NCI-H2107 treated with DMSO at 0.1 percent for 48 hours (cell line): Measurements from ENCODE around the gene LRCH3.

ENCODE experiments used
- DNase-seq: peaks from one replicate; lab custom pipeline; 2025; ENCODE audit not compliant: unreplicated experiment; lab: John Stamatoyannopoulos, UW

The LRCH3 gene

GRCh38 chr3:197833930-197834715 is 43.1 kb downstream of the LRCH3 start:
- DNase-seq = no peak

GRCh38 chr3:197835509-197835908 is 44.5 kb downstream of the LRCH3 start:
- no peak for DNase-seq

GRCh38 chr3:197836244-197836643 is 45.2 kb downstream of the LRCH3 start:
- no peak for DNase-seq

DNA sequence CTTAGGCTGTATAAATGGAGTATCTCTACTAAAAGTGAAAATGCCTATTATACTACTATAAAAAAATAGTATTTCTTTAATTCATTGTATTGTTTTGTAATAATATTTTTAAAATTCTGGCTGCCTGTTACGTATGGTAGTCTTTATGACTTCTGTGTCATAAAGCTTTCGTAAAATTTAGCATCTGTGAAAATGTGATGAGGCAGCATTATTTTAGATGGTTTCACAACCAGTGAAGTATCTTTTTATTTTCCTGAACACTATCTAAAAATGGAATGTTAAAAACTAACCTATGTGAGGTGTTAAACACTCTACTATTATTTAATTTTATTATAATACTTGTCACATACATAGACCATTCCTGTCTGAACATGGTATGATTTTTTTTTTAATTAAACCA is 46.2 kb downstream of the LRCH3 start:
- no peak for DNase-seq

DNA sequence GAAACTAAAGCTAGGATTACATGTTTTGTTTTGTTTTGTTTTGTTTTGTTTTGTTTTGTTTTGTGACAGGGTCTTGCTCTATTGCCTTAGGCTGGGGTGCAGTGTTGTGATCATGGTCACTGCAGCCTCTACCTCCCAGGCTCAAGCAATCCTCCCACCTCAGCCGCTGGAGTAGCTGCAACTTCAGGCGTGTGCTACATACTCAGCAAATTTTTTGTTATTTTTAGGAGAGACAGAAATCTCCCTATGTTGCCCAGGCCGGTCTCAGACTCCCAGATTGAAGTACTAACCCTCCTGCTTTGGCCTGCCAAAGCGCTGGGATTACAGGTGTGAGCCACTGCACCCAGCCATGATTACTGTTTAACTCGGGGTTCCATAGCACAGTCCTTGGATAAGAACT is 50.7 kb downstream of the LRCH3 start:
- DNase-seq = no peak

GRCh38 chr3:197846491-197846890 is 55.4 kb downstream of the LRCH3 start:
- peak; percentile 64 for DNase-seq

DNA sequence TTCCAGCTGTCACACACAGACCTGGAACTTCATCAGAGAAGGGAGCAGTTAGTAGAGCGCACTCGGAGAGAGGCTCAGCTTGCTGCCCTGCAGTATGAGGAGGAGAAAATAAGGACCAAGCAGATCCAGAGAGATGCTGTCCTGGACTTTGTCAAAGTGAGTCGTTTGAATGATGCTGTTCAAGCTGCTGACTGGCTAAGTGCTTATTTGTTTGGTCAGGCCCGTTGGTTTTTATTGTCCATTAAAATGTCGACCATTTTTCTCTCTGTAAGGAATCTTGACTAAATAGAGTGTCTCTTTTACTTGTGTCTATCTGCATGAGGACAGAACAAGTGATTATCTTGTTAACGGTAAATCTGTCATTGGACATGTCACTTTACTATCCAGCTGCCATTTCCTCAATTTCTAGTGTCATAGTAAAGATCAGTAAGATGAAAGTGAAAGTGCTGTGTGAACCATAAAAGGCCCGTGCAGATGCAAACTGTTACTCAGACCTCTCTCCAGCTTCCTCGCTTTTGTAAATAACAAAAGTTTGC is 56.9 kb downstream of the LRCH3 start:
- DNase-seq = peak; percentile 95

- DNase-seq = no peak
Observed at GRCh38 chr3:197854596-197855343, 63.7 kb downstream of the LRCH3 start.

- no peak for DNase-seq
Observed at GRCh38 chr3:197855571-197855970, 64.5 kb downstream of the LRCH3 start.

DNA sequence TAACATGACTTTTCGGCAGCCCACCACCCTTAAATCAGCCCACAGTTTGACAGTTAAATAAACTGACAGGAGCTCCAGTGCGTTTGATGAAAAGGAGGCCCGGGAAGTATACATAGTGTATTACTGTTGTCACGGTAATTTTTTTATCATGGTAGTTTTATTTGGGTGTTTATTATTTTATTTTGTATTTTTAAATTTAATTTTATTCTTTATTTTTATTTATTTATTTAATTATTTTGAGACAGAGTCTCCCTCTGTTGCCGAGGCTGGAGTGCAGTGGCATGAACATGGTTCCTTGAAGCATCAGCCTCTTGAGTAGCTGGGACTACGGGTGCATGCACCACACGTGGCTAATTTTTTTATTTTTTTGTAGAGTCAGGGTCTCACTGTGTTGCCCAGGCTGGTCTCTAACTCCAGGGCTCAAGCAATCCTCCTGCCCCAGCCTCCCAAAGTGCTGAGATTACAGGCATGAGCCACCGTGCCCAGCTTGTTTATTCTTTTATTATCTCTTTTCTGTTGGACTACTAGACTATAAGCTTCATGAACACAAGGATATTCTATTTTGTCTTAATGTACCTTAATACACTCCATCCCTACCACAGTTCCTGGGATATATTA is 65.3 kb downstream of the LRCH3 start:
- DNase-seq = peak; percentile 20

GRCh38 chr3:197858133-197858532 is 67.1 kb downstream of the LRCH3 start:
- no peak for DNase-seq

- no peak for DNase-seq
Observed at GRCh38 chr3:197858598-197858997, 67.5 kb downstream of the LRCH3 start.

DNA sequence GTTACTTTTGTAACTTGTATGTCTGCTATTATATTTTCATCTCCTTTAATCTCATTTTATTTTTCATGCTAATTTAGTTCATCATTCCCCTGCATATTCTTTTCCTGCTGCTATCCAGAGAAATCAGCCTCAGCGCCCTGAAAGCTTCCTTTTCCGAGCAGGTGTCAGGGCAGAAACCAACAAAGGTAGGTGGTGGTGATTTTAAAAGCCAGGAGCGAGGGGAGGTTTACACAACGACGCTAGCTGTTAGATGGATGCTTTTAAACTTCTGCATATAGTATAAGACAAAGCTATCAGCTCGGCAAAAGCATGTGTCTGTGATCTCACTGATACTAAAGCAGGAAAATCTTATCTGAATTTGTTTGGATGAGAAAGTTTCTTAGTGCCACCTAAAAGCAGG is 75.0 kb downstream of the LRCH3 start:
- no peak for DNase-seq

DNA sequence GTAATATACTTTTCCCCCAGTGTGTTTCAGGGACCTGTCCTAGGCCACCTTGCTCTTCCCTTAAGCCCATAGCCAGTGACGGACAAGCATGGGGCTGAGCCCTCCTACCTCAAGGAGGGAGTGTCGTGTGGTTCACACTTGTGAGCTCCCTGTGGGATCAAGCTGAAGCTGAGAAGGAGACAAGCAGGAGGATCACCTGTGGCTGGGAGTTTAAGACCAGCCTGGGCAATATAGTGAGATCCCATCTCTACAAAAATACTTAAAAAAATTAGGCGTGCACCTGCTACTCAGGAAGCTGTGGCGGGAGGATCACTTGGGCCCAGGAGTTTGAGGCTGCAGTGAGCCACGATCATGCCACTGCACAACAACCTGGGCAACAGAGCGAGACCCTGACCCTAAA is 82.3 kb downstream of the LRCH3 start:
- DNase-seq = no peak

DNA sequence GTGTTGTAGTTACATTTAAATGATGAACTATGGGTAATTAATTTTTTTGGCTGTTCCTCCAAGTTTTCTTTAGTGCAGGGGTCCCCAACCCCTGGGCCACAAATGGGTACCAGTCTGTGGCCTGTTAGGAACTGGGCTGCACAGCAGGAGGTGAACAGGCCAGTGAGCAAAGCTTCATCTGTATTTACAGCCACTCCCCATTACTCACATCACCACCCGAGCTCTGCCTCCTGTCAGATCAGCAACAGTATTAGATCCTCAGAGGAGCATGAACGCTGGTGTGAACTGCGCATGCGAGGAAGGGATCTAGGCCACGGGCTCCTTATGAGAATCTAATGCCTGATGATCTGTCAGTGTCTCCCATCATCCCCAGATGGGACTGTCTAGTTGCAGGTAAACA is 83.0 kb downstream of the LRCH3 start:
- no peak for DNase-seq

DNA sequence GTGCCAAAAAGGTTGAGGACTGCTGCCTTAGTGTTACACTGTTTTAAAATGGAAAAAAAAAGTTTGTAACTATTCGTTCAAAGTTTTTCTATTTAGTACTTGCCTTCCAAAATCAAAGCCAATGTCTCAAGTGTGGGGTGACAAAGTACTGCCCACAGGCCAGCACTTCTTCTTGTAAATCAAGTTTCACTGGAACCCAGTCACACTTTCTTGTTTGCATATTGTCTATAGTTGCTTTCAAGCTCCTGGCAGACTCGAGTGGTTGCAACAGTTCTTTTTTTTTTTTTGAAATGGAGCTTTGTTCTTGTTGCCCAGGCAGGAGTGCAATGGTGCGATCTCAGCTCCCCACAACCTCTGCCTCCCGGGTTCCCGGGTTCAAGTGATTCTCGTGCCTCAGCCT is 83.6 kb downstream of the LRCH3 start:
- no peak for DNase-seq

- no peak for DNase-seq
Observed at GRCh38 chr3:197877902-197878301, 86.8 kb downstream of the LRCH3 start.

DNA sequence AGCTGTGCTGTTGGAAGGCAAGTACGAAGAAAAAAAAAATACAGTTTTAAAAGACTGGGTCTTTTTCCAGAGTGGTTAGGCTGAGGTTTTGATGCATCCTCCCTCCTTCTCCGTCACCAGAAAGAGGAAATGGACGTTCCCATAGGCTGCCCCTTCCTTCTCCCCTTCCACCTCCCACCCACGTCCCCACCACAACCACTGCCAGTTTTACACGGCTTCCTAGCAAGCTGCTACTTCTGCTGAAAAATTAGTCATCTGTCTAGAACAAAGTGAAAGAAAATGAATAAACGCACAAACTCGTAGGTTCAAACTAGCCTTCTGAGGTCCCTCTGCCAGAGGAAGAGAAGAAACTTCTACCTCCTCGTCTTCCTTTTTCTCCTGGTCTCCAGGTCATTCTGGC is 87.4 kb downstream of the LRCH3 start:
- no peak for DNase-seq

DNA sequence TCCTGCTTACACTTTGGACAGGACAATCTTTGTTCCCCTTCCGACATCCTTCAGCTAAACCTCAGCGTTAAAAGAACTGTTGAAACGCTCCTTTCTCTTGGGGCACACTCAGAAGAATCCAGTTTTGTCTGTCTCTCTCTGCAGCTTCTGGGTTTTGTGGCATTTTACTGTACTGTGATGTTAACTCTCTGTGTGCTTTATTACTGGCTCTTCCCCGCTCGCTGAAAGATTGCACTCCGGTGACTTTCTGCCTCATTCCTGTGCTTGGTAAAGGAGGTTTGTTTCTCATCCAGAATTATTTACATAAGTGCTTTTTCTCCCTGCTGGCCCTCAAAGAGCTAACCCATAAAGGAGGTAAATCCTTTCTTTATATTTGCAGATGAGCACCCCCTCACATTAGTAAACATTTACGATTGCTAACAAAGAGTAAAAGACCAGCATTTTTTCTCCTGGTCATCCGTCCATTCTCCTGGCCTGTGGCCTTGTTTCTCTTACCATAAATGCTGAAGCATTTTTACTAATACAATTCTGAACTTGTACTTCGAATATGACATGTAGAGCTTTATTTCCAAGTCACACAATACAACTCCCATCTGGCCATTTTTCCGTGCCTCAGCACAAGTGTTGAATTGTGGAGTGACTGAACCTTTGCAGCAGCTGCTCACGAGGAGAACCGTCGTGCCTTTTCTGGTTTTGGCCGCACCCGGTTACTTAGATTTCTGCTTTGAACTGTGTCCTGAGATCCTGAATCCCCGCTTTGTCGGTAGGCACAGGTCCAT is 89.6 kb downstream of the LRCH3 start:
- peak; percentile 51 for DNase-seq

GRCh38 chr3:197881270-197881969 is 90.4 kb downstream of the LRCH3 start:
- peak; percentile 97 for DNase-seq
